Uterine smooth muscle cell (primary cell): ENCODE results near the gene RBM3. TPM values are rescaled to one million over a fixed set of nuclear protein-coding genes. Genes with fewer than 3 reads are reported as not detected.

Experiments
- total RNA-seq: library from RNA; depleted of rRNA; stranded (reverse); fragments of >200 nt; gene quantifications from 2 replicates; pipeline ENCODE4 v1.2.3, GENCODE V29; 2014

Gene RBM3
- total RNA-seq, result 133 and 321 TPM in 2 replicates

DNA sequence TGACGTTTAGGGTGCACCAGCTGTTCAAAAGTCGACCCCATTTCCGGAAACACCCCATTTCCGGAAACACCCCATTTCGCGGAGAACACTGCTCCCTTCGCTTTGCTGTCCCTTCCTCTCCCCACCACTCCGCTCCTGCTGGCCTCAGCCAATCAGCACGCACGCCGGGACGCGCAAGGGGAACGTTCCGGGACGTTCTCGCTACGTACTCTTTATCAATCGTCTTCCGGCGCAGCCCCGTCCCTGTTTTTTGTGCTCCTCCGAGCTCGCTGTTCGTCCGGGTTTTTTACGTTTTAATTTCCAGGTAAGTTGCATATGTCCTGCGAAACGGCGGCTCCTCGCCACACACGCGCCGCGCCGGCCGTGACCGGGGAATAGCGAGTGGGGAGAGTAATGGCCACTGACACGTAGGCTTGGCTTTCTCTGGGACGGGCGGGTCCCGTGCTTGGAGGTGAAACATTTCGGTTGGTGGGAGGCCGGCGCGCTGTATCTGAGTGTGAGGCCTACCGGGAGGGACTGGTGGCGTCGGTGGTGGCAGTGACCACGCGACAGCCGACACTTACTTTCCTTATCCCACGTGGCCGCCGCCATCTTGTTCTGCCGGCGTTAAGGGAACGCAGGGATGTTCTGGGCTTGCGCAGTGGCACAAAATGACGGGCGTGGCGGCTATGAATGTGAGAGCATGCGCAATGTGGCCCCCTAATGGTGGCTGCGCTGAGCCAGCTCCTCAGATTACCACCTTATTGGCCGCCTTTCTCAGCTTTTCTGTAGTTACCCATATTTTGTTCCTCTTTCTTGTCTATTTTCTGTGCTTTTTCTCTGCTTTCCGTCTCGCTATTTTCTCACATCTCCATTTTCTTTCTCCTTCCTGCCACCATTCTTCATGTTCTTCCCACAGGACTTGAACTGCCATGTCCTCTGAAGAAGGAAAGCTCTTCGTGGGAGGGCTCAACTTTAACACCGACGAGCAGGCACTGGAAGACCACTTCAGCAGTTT is at the start of gene RBM3:
TSS of gene RBM3 (plus strand) at position 215 of the 997 bp plus-strand sequence. CDS start at position 912, 697 bp downstream.

DNA sequence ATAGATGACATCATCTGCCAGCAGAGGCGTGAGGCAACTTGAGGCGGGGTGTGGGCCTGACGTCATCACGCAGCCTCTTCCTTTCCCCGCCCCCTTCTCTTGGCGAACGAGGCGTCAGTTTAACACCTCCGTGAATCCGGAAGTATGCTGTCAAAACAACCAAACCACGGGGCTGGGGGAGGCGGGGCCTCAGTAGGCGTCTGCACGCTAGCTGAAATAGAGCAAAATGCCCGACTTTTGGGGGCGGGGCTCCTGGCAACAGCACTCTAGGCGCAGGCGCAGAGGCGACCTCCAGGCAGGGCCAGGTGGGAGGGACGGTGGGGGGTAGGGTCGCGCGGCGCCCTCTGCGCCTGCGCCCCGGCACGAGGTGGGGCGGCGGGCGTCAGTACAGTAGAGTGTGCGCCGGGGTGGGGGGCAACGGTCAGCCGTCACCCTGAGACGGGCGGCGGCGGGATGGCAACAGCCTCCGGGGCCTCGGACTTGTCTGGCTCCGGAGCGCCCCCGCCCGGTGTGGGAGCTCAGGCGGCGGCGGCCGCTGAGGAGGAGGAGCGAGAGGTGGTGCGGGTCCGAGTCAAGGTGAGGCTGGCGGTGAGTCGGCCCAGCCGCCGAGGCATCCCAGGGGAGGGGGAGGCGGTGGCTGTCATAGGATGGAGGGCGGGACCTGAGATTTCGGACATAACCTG is 34.8 kb upstream of the RBM3 start, which contains the start of gene TBC1D25:
TSS of gene TBC1D25 (plus strand) at position 370 of the 683 bp plus-strand sequence. CDS start at position 454, 84 bp downstream.

DNA sequence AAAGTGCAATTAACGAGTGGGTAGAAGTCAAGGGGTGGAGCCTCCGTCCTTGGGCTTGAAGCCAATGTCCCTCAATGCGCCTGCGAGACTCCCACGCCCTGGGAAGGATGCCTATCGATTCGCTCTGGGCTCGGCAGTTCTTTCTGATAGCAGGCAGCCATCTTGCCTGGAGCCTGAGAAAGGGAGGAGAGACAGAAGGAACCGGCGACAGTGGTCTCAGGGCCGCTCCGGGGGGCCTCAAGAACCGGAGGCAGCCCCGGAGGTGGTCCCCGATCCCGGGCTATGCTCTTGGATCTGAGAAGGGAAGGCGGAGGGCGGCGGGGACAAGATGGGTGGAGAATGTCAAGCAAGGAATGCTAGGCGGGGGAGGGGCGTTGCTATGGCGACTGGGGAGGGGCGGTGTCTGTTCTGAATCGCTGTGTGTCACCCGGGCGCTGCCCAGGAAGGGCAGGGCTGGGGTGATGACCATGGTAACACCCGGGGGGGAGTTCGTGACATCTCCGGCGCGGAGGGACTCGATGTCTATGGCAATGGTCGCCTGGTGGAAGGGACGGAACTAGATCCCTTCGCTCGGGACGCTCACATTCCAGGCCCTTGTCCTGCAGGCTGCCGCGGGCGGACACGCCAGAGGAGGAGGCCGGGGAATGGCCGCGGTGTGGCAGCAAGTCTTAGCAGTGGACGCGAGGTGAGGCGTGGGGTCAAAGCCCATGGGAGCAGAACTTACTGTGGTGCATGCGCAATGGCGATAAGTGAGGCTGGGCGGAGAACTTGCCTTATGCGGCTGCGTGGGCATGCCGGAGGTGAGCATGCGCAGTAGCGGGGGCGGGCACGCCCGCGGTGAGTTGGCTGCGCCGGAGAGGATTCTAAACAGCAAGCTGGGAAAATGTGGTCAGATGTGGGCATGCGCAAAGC is 23.3 kb downstream of the RBM3 start, which contains the start of gene WDR13:
TSS of gene WDR13 (plus strand) at position 140 of the 912 bp plus-strand sequence. CDS start at position 645, 505 bp downstream.

Other genes starting within 250 kb of the RBM3 start
- gene SSX3, start 217.8 kb upstream of the RBM3 start, total RNA-seq, result not detected in 2 replicates
- not detected in 2 replicates for gene SSX4, start 190.9 kb upstream of the RBM3 start, total RNA-seq
- gene SSX4B, start 162.5 kb upstream of the RBM3 start, total RNA-seq, result not detected in 2 replicates
- gene SLC38A5, start 104.2 kb upstream of the RBM3 start, total RNA-seq, result 39.9 and 60.2 TPM in 2 replicates
- 44.5 and 62.0 TPM in 2 replicates for gene FTSJ1, start 98.3 kb upstream of the RBM3 start, total RNA-seq
- 4.3 and 5.2 TPM in 2 replicates for gene PORCN, start 65.5 kb upstream of the RBM3 start, total RNA-seq
- 125 and 167 TPM in 2 replicates for gene EBP, start 52.7 kb upstream of the RBM3 start, total RNA-seq
- 3.9 and 6.3 TPM in 2 replicates for gene TBC1D25, start 34.8 kb upstream of the RBM3 start, total RNA-seq
- gene WDR13, start 23.0 kb downstream of the RBM3 start, total RNA-seq, result 87.4 and 109 TPM in 2 replicates
- 0.22 and 0.25 TPM in 2 replicates for gene WAS, start 109.3 kb downstream of the RBM3 start, total RNA-seq
- gene SUV39H1, start 122.2 kb downstream of the RBM3 start, total RNA-seq, result 3.2 and 14.1 TPM in 2 replicates
- not detected in 2 replicates for gene GLOD5, start 187.3 kb downstream of the RBM3 start, total RNA-seq
- gene GATA1, start 212.1 kb downstream of the RBM3 start, total RNA-seq, result not detected in 2 replicates
- gene HDAC6, start 227.6 kb downstream of the RBM3 start, total RNA-seq, result 30.6 and 34.2 TPM in 2 replicates